HG03439 (cell line): Measurements from ENCODE around the gene APLN.

Experiments used
- ATAC-seq: cut with Tn5 transposase; IDR thresholded peaks from one replicate; pipeline ENCODE4 v1.9.1; 2021; ENCODE audit warnings: mild to moderate bottlenecking, moderate library complexity; ENCODE audit not compliant: unreplicated experiment

APLN gene

GRCh38 chrX:129663171-129663570 lies 8.4 kb upstream of the APLN start:
- ATAC-seq: no peak

GRCh38 chrX:129661369-129661768 lies 6.6 kb upstream of the APLN start:
- no peak for ATAC-seq

GRCh38 chrX:129659861-129660260 lies 5.1 kb upstream of the APLN start:
- ATAC-seq: no peak

GRCh38 chrX:129659141-129659540 lies 4.4 kb upstream of the APLN start:
- ATAC-seq: no peak

- ATAC-seq: no peak
Measured at GRCh38 chrX:129658429-129658828, 3.7 kb upstream of the APLN start.

GRCh38 chrX:129655547-129656249 lies 942 bp upstream of the APLN start:
- ATAC-seq: no peak

GRCh38 chrX:129653971-129654651 lies 645 bp downstream of the APLN start:
- ATAC-seq: no peak

GRCh38 chrX:129653181-129653970 lies 1.4 kb downstream of the APLN start:
- ATAC-seq: no peak

GRCh38 chrX:129652565-129653169 lies 2.1 kb downstream of the APLN start:
- ATAC-seq: no peak

- ATAC-seq: no peak
Measured at GRCh38 chrX:129651756-129652564, 2.8 kb downstream of the APLN start.

- ATAC-seq: no peak
Measured at GRCh38 chrX:129650821-129651510, 3.8 kb downstream of the APLN start.

- ATAC-seq: no peak
Measured at GRCh38 chrX:129650183-129650689, 4.5 kb downstream of the APLN start.

GRCh38 chrX:129649268-129650182 lies 5.2 kb downstream of the APLN start:
- ATAC-seq: no peak

GRCh38 chrX:129648514-129649267 lies 6.1 kb downstream of the APLN start:
- ATAC-seq: no peak

- ATAC-seq: no peak
Measured at GRCh38 chrX:129647418-129648410, 7.0 kb downstream of the APLN start.

- ATAC-seq: no peak
Measured at GRCh38 chrX:129646566-129647417, 8.0 kb downstream of the APLN start.
